Keratinocyte (primary cell): ENCODE measurements around the gene NDUFS4. TPM values are rescaled to one million over a fixed set of nuclear protein-coding genes. Genes with fewer than 3 reads are reported as not detected.

Experiments
- DNase-seq: peaks from one replicate; pipeline ENCODE4 v3.0.0-alpha.2; 2011; ENCODE audit warnings: low read depth, missing footprints, low spot score
- FAIRE-seq: peaks from 2 replicates; lab custom pipeline; 2011; peaks lifted over from hg19 to GRCh38; lab: Jason Lieb, UNC
- H2AFZ ChIP-seq: 2 replicates; pipeline ENCODE4 v1.6.0; 2012; ENCODE audit warnings: low read length, control low read depth, inconsistent platforms; ENCODE audit not compliant: control insufficient read depth
- H3K27ac ChIP-seq: 2 replicates; pipeline ENCODE4 v1.5.1; 2011; ENCODE audit warnings: low read length; ENCODE audit not compliant: control insufficient read depth, insufficient read depth
- H3K27me3 ChIP-seq: 3 replicates; pipeline ENCODE4 v1.6.0; 2011; ENCODE audit warnings: low read length; ENCODE audit not compliant: control insufficient read depth, insufficient read depth; ENCODE audit errors: extremely low read depth
- H3K36me3 ChIP-seq, 2 experiments: 2 replicates in 1 of 2; 3 replicates in 1 of 2; pipeline ENCODE4 v1.5.1; 2011; ENCODE audit warnings: low read length in 2 of 2, mild to moderate bottlenecking in 1 of 2; ENCODE audit not compliant: control insufficient read depth in 2 of 2, insufficient read depth in 2 of 2; ENCODE audit errors: extremely low read depth in 1 of 2
- H3K4me1 ChIP-seq: 3 replicates; pipeline ENCODE4 v1.5.1; 2011; ENCODE audit warnings: low read length; ENCODE audit not compliant: control insufficient read depth, insufficient read depth; ENCODE audit errors: extremely low read depth
- H3K4me2 ChIP-seq: 3 replicates; pipeline ENCODE4 v1.6.0; 2011; ENCODE audit warnings: low read depth, low read length; ENCODE audit not compliant: control insufficient read depth, insufficient read depth; ENCODE audit errors: extremely low read depth
- H3K4me3 ChIP-seq, 3 experiments: fragments of 200-600 bp in 1 of 3; sonication (generic) in 1 of 3; 2 replicates in 2 of 3; 3 replicates in 1 of 3; pipeline ENCODE4 v1.5.1; 2011 to 2016; ENCODE audit warnings: low read length in 3 of 3, mild to moderate bottlenecking in 3 of 3, control low read depth in 2 of 3, inconsistent platforms in 1 of 3, low read depth in 1 of 3, mixed read lengths in 1 of 3, mixed run types in 1 of 3, moderate library complexity in 1 of 3; ENCODE audit not compliant: control insufficient read depth in 2 of 3, insufficient read depth in 2 of 3; ENCODE audit errors: extremely low read depth in 1 of 3
- H3K79me2 ChIP-seq: 2 replicates; pipeline ENCODE4 v1.6.0; 2012; ENCODE audit warnings: low read length; ENCODE audit not compliant: control insufficient read depth, insufficient read depth
- H3K9ac ChIP-seq: 3 replicates; pipeline ENCODE4 v1.6.0; 2011; ENCODE audit warnings: low read length; ENCODE audit not compliant: control insufficient read depth, insufficient read depth; ENCODE audit errors: extremely low read depth
- H3K9me1 ChIP-seq: 3 replicates; pipeline ENCODE4 v1.6.0; 2011; ENCODE audit warnings: low read length; ENCODE audit not compliant: control insufficient read depth, insufficient read depth; ENCODE audit errors: extremely low read depth
- H3K9me3 ChIP-seq: 2 replicates; pipeline ENCODE4 v1.5.1; 2012; ENCODE audit warnings: low read depth, low read length; ENCODE audit not compliant: control insufficient read depth
- H4K20me1 ChIP-seq: 3 replicates; pipeline ENCODE4 v1.6.0; 2011; ENCODE audit warnings: low read length; ENCODE audit not compliant: control insufficient read depth, insufficient read depth; ENCODE audit errors: extremely low read depth
- CTCF ChIP-seq, 3 experiments: IDR thresholded peaks in 1 of 3; conservative IDR thresholded peaks in 1 of 3; optimal IDR thresholded peaks in 1 of 3; 2 replicates in 2 of 3; 3 replicates in 1 of 3; pipeline versions ENCODE3 to v1.5.1; 2011; ENCODE audit warnings: low read length in 3 of 3, mild to moderate bottlenecking in 3 of 3, moderate library complexity in 2 of 3, control low read depth in 1 of 3, inconsistent platforms in 1 of 3; ENCODE audit not compliant: insufficient read depth in 2 of 3; ENCODE audit errors: extremely low read depth in 1 of 3
- EZH2 ChIP-seq: IDR thresholded peaks from one replicate; pipeline ENCODE4 v1.6.1; 2012; ENCODE audit warnings: inconsistent platforms, mild to moderate bottlenecking, low read length, moderate library complexity
- dilution Hi-C: fragments of 300-500 bp; cut with MboI; formaldehyde crosslinking; loops from one replicate; pipeline ENCODE4 v1.7.0; 2020; ENCODE audit warnings: low sequenced_read_pairs; ENCODE audit not compliant: extremely low pct_ligation_motif_present
- polyA plus RNA-seq, 5 experiments: library from polyadenylated mRNA; depleted of rRNA in 3 of 5; stranded (reverse) in 3 of 5; stranded (forward) in 1 of 5; unstranded in 1 of 5; fragments of >200 nt; gene quantifications; 1 replicate in 1 of 5; 2 replicates in 3 of 5; 3 replicates in 1 of 5; pipeline versions ENCODE4 v1.2.1 to v1.2.3, GENCODE V29; 2011 to 2012; ENCODE audit warnings: missing spikeins in 2 of 5, low read depth in 1 of 5, low replicate concordance in 1 of 5

NDUFS4 gene
- polyA plus RNA-seq, 1 donor (not counting 4 experiments of a cell fraction or from before 2014, with no cell fraction given) = 118 TPM

DNA sequence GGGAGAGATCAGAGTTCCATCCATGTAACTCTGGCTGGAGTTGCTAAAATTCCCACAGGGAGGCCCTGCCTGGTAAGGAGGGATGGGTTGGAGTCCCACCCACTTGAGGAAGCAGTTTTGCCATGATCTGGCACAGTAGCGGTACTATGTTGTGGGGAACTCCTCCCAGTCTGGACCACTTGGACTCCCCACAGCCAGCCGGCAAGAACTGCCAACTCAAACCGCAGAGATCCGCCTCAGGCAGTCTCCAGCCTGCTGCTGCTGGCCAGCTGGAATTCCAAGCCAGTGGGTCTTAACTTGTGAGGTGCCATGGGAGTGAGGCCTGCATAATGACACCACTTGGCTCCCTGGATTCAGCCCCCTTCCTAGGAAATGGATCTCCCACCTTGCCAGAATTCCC is 151.9 kb downstream of the NDUFS4 start:
- Histone ChIP-seq H3K9me3 (peaks cover 1% of the 10 kb centered on the region), H2AFZ (no peak overlapping the region), H3K4me3 (no peak overlapping the region), H3K4me2 (no peak overlapping the region), H3K27ac (no peak overlapping the region), H3K4me1 (no peaks in the 10 kb centered on the region), H3K36me3 (no peaks in the 10 kb centered on the region), H3K79me2 (no peaks in the 10 kb centered on the region), H3K9me1 (no peaks in the 10 kb centered on the region), H3K27me3 (peaks cover 3% of the 10 kb centered on the region), H4K20me1 (no peaks in the 10 kb centered on the region), H3K9ac (no peak overlapping the region)
- dilution Hi-C loops = no loop called here
- TF ChIP-seq EZH2 (no peak), CTCF (optimal IDR thresholded peaks at IDR 0.05 in 1 of 3, IDR thresholded peaks at IDR 0.05 in 1 of 3, conservative IDR thresholded peaks at IDR 0.05 in 1 of 3; ENCODE audit: extremely low read depth in 1 of 3, insufficient read depth in 2 of 3, low read length in 3 of 3) (no peak)
- DNase-seq (no peak), FAIRE-seq (no peak)

- Histone ChIP-seq H3K27me3 (peaks cover 3% of the 10 kb centered on the region), H3K4me3 (no peak overlapping the region), H4K20me1 (no peaks in the 10 kb centered on the region), H3K9me3 (peaks cover 1% of the 10 kb centered on the region), H3K4me1 (no peaks in the 10 kb centered on the region), H3K9ac (no peak overlapping the region), H3K27ac (no peak overlapping the region), H3K9me1 (no peaks in the 10 kb centered on the region), H2AFZ (no peak overlapping the region), H3K79me2 (no peaks in the 10 kb centered on the region), H3K36me3 (no peaks in the 10 kb centered on the region), H3K4me2 (no peak overlapping the region)
- DNase-seq (no peak), FAIRE-seq (no peak)
- dilution Hi-C loops = no loop called here
- TF ChIP-seq CTCF (optimal IDR thresholded peaks at IDR 0.05 in 1 of 3, IDR thresholded peaks at IDR 0.05 in 1 of 3, conservative IDR thresholded peaks at IDR 0.05 in 1 of 3; ENCODE audit: extremely low read depth in 1 of 3, insufficient read depth in 2 of 3, low read length in 3 of 3) (no peak), EZH2 (no peak)
These were observed 153.7 kb downstream of the NDUFS4 start for GRCh38 chr5:53713978-53714666.
